H1 (cell line): Measurements from ENCODE around the gene CD160.

Source experiments
- ATF3 ChIP-seq: IDR thresholded peaks from 2 replicates; pipeline ENCODE4 v1.6.1; 2011; ENCODE audit warnings: low read depth, mild to moderate bottlenecking, low read length; ENCODE audit not compliant: insufficient read depth
- CEBPB ChIP-seq: IDR thresholded peaks from 2 replicates; pipeline ENCODE4 v1.6.1; 2012; ENCODE audit warnings: low read depth, low read length
- CTCF ChIP-seq, 3 experiments: IDR thresholded peaks; 1 replicate in 2 of 3; 2 replicates in 1 of 3; pipeline versions ENCODE4 v1.5.1 to v1.6.1; 2011; ENCODE audit warnings: low read length in 3 of 3, mild to moderate bottlenecking in 3 of 3, inconsistent platforms in 2 of 3, low read depth in 1 of 3, moderate library complexity in 1 of 3; ENCODE audit not compliant: insufficient read depth in 1 of 3; ENCODE audit errors: control extremely low read depth in 1 of 3
- EZH2 ChIP-seq: fragments of 200-600 bp; sonication (generic); IDR thresholded peaks from 2 replicates; pipeline ENCODE4 v1.7.1; 2012; ENCODE audit warnings: low read depth, mild to moderate bottlenecking, moderate library complexity, low read length, inconsistent platforms; ENCODE audit not compliant: severe bottlenecking
- JUN ChIP-seq: IDR thresholded peaks from 2 replicates; pipeline ENCODE4 v1.6.1; 2011; ENCODE audit warnings: low read depth, mild to moderate bottlenecking, improper control_type of control experiment, low read length
- KDM1A ChIP-seq: fragments of 200-600, 300-600 bp; sonication (generic); IDR thresholded peaks from 2 replicates; pipeline ENCODE4 v1.7.1; 2016; ENCODE audit warnings: mild to moderate bottlenecking, low read length, borderline replicate concordance
- NRF1 ChIP-seq: IDR thresholded peaks from 2 replicates; pipeline ENCODE4 v1.6.1; 2011; ENCODE audit warnings: mild to moderate bottlenecking, low read depth, low read length, improper control_type of control experiment
- SP1 ChIP-seq: IDR thresholded peaks from 2 replicates; pipeline ENCODE4 v1.6.1; 2011; ENCODE audit warnings: low read depth, low read length
- USF2 ChIP-seq: IDR thresholded peaks from 2 replicates; pipeline ENCODE4 v1.6.1; 2011; ENCODE audit warnings: low read length, improper control_type of control experiment

- no peak for TF ChIP-seq KDM1A
- no peak for TF ChIP-seq NRF1
- no peak for TF ChIP-seq CEBPB
- no peak for TF ChIP-seq EZH2
- no peak for TF ChIP-seq SP1
- no peak for TF ChIP-seq USF2
- no peak for TF ChIP-seq JUN
- no peak for TF ChIP-seq CTCF (IDR thresholded peaks at IDR 0.05; ENCODE audit: control extremely low read depth in 1 of 3, insufficient read depth in 1 of 3, low read depth in 1 of 3, low read length in 3 of 3)
- TF ChIP-seq ATF3, result no peak
Observed at GRCh38 chr1:145708063-145708462, 11.2 kb upstream of the CD160 start.
